Adrenal gland (tissue), 5 donors: ENCODE data around the gene ATP9B.

Source experiments
- CTCF ChIP-seq, 6 experiments: fragments of 450-650 bp in 4 of 6; fragments of 200-600 bp in 2 of 6; sonication (generic) in 1 of 6; IDR thresholded peaks; 1 replicate in 5 of 6; 2 replicates in 1 of 6; pipeline versions ENCODE4 v1.5.1 to v1.8.0; 2016 to 2021; ENCODE audit warnings: antibody characterized with exemption in 6 of 6, mild to moderate bottlenecking in 2 of 6, moderate library complexity in 1 of 6
- POLR2A ChIP-seq, 2 donors: fragments of 450-650 bp; IDR thresholded peaks; one replicate each; pipeline ENCODE4 v1.6.1; 2017; ENCODE audit warnings: antibody characterized with exemption in 2 of 2, mild to moderate bottlenecking in 2 of 2, moderate library complexity in 1 of 2
- donor health status: DM: no; HTN: no; CAD: no.

DNA sequence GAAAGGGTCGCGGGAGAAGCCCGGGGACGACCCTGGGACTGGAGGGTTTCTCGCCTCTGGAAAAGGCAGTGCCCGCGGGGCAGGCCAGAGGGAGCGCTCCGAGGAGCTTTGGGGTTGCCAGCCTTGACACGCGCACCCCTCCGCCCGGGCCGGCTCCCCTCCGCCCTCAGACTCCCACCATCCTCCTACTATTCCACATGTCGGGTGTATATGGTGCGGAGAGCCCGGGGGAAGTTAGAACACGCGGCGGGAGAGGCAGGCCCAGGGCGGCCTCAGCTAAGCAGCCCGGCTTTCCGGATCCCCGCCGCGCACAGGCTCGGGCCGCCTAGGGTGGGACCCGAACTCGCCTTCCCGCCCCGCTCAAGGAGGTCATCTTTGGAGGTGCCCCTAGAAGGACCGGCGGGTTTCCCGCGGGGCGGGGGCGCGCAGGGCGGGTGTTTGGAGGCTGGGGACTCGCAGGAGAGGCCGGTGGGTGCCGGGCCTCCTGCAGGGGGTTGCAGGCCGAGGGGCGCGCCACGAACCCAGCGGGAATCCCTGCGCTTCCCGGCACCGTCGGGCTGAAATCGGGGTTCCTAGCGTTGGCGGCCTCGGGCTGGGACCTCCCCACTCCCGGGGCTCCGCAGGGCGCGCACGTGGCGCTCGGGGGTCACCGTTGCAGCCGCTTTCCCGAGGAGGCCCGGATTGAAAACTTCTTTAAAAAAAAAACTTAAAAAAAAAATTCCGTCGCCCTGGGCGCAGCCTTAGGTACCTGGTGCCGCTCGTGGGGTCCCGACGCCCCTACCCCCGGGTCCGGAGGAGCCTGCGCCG lies 330.3 kb downstream of the ATP9B start:
- TF ChIP-seq POLR2A (IDR thresholded peaks at IDR 0.05) (no peak), CTCF (IDR thresholded peaks at IDR 0.05) (no peak)
